Endothelial cell of umbilical vein (primary cell): ENCODE results near the gene NHSL2. TPM values are rescaled to one million over a fixed set of nuclear protein-coding genes. Genes with fewer than 3 reads are reported as not detected.

ENCODE experiments used
- BruUV-seq: library from RNA; stranded (reverse); fragments of 400-500 nt; replicated peaks from 2 replicates; lab custom pipeline; 2021; lab: Mats Ljungman, UMichigan
- CTCF ChIA-PET: fragments of 300-600, 350-600 bp; sonication (Branson Sonifier 250); formaldehyde crosslinking; loops from one replicate; lab custom pipeline; 2021; ENCODE audit warnings: antibody characterized with exemption, inconsistent platforms; lab: Charles Lee
- POLR2A ChIA-PET: fragments of 300-600, 350-600 bp; sonication (Branson Sonifier 250); formaldehyde crosslinking; loops from one replicate; lab custom pipeline; 2021; ENCODE audit warnings: antibody characterized with exemption, inconsistent platforms; lab: Charles Lee
- DNase-seq: peaks from one replicate; pipeline ENCODE4 v3.0.0-alpha.2; 2011; ENCODE audit warnings: low read depth, low spot score
- FAIRE-seq: peaks from 2 replicates; lab custom pipeline; 2011; peaks lifted over from hg19 to GRCh38; lab: Jason Lieb, UNC
- H2AFZ ChIP-seq: 2 replicates; pipeline ENCODE4 v1.6.0; 2012; ENCODE audit warnings: low read depth, low read length, control low read depth, inconsistent platforms
- H3K27ac ChIP-seq: 2 replicates; pipeline ENCODE4 v1.5.1; 2011; ENCODE audit warnings: low read depth, mild to moderate bottlenecking, control low read depth, low read length, moderate library complexity; ENCODE audit not compliant: insufficient read depth
- H3K27me3 ChIP-seq, 2 experiments: 2 replicates each; pipeline versions ENCODE4 v1.6.0 to v1.6.1; 2011; ENCODE audit warnings: low read length in 2 of 2, mixed read lengths in 1 of 2; ENCODE audit not compliant: control insufficient read depth in 2 of 2, insufficient read depth in 2 of 2
- H3K36me3 ChIP-seq, 2 experiments: 2 replicates in 1 of 2; 3 replicates in 1 of 2; pipeline ENCODE4 v1.5.1; 2011; ENCODE audit warnings: low read length in 2 of 2, mild to moderate bottlenecking in 1 of 2, moderate library complexity in 1 of 2; ENCODE audit not compliant: control insufficient read depth in 2 of 2, insufficient read depth in 2 of 2; ENCODE audit errors: extremely low read depth in 1 of 2
- H3K4me1 ChIP-seq: 3 replicates; pipeline ENCODE4 v1.5.1; 2011; ENCODE audit warnings: mild to moderate bottlenecking, low read length; ENCODE audit not compliant: control insufficient read depth, insufficient read depth; ENCODE audit errors: extremely low read depth
- H3K4me2 ChIP-seq: 2 replicates; pipeline ENCODE4 v1.6.1; 2011; ENCODE audit warnings: low read length, control low read depth, mixed read lengths; ENCODE audit not compliant: insufficient read depth
- H3K4me3 ChIP-seq, 3 experiments: fragments of 200-600 bp in 1 of 3; sonication (generic), shearing (Covaris generic) in 1 of 3; replicated peaks in 1 of 3; 2 replicates each; pipeline ENCODE4 v1.5.1; 2011 to 2016; ENCODE audit warnings: control low read depth in 3 of 3, low read length in 3 of 3, mild to moderate bottlenecking in 2 of 3, inconsistent platforms in 1 of 3, low read depth in 1 of 3, moderate library complexity in 1 of 3; ENCODE audit not compliant: insufficient read depth in 1 of 3
- H3K79me2 ChIP-seq: 2 replicates; pipeline ENCODE4 v1.6.0; 2012; ENCODE audit warnings: low read length, inconsistent platforms; ENCODE audit not compliant: control insufficient read depth, insufficient read depth
- H3K9ac ChIP-seq: replicated peaks from 2 replicates; pipeline ENCODE3; 2011; ENCODE audit warnings: low read length, control low read depth; ENCODE audit not compliant: insufficient read depth; ENCODE audit errors: extremely low read depth
- H3K9me1 ChIP-seq: replicated peaks from 3 replicates; pipeline ENCODE4 v1.6.0; 2011; ENCODE audit warnings: mild to moderate bottlenecking, low read length; ENCODE audit not compliant: control insufficient read depth, insufficient read depth; ENCODE audit errors: extremely low read depth
- H3K9me3 ChIP-seq: replicated peaks from 2 replicates; pipeline ENCODE4 v1.5.1; 2012; ENCODE audit warnings: low read length, inconsistent platforms; ENCODE audit not compliant: control insufficient read depth, insufficient read depth
- H4K20me1 ChIP-seq: replicated peaks from 2 replicates; pipeline ENCODE3; 2011; ENCODE audit warnings: mild to moderate bottlenecking, low read length; ENCODE audit not compliant: control insufficient read depth, insufficient read depth; ENCODE audit errors: extremely low read depth
- FOS ChIP-seq: IDR thresholded peaks from 2 replicates; pipeline ENCODE4 v1.6.1; 2011; ENCODE audit warnings: mild to moderate bottlenecking, low read length, moderate library complexity, borderline replicate concordance; ENCODE audit not compliant: insufficient read depth
- GATA2 ChIP-seq: IDR thresholded peaks from 2 replicates; pipeline ENCODE4 v1.7.0; 2011; ENCODE audit warnings: low read depth, mild to moderate bottlenecking, moderate library complexity, mixed read lengths, low read length; ENCODE audit not compliant: insufficient read length, insufficient read depth
- JUN ChIP-seq: IDR thresholded peaks from 2 replicates; pipeline ENCODE4 v1.6.1; 2011; ENCODE audit warnings: borderline replicate concordance, low read depth; ENCODE audit not compliant: insufficient read length, insufficient read depth
- MYC ChIP-seq: IDR thresholded peaks from one replicate; pipeline ENCODE4 v1.6.1; 2011; ENCODE audit warnings: mild to moderate bottlenecking, low read depth, low read length
- POLR2A ChIP-seq: IDR thresholded peaks from 2 replicates; pipeline ENCODE4 v1.6.1; 2012; ENCODE audit warnings: low read depth, mild to moderate bottlenecking, control low read depth, low read length
- POLR2AphosphoS5 ChIP-seq: IDR thresholded peaks from 2 replicates; pipeline ENCODE4 v1.6.1; 2012; ENCODE audit warnings: low read depth, mild to moderate bottlenecking, control low read depth, low read length, moderate library complexity; ENCODE audit not compliant: insufficient read depth
- dilution Hi-C: fragments of 300-500 bp; cut with MboI; formaldehyde crosslinking; loops from one replicate; pipeline ENCODE4 v1.15.0; 2019; ENCODE audit warnings: low sequenced_read_pairs; ENCODE audit not compliant: extremely low pct_ligation_motif_present
- intact Hi-C: fragments of 100-400 bp; cut with micrococcal nuclease; formaldehyde crosslinking; loops from one replicate; pipeline ENCODE4 v1.10.0; 2022
- polyA plus RNA-seq, 4 experiments: library from polyadenylated mRNA; depleted of rRNA in 3 of 4; stranded (reverse) in 3 of 4; unstranded in 1 of 4; fragments of >200 nt; gene quantifications; 2 replicates each; pipeline versions ENCODE4 v1.2.1 to v1.2.3, GENCODE V29; 2011 to 2012; ENCODE audit warnings: missing spikeins in 1 of 4
- total RNA-seq: library from RNA; stranded (reverse); gene quantifications from 2 replicates; pipeline ENCODE4 v1.2.3, GENCODE V29; 2021
- TF ChIP-seq, protein P1 (sequence below), 2 donors: IDR thresholded peaks; 1 replicate in 1 of 2; 2 replicates in 1 of 2; pipeline ENCODE4 v1.5.1; 2011; ENCODE audit warnings: low read length in 2 of 2, mild to moderate bottlenecking in 2 of 2, moderate library complexity in 2 of 2, control low read depth in 1 of 2, inconsistent platforms in 1 of 2, low read depth in 1 of 2; ENCODE audit not compliant: insufficient read depth in 1 of 2; ENCODE audit errors: extremely low read depth in 1 of 2
- TF ChIP-seq, protein P2 (sequence below): IDR thresholded peaks from 2 replicates; pipeline ENCODE4 v1.6.1; 2011; ENCODE audit not compliant: insufficient read depth, insufficient read length

NHSL2 gene
- total and polyA plus RNA-seq, 2 donors (not counting 3 experiments of a cell fraction or from before 2014, with no cell fraction given) = 23.5 to 49.9 TPM

DNA sequence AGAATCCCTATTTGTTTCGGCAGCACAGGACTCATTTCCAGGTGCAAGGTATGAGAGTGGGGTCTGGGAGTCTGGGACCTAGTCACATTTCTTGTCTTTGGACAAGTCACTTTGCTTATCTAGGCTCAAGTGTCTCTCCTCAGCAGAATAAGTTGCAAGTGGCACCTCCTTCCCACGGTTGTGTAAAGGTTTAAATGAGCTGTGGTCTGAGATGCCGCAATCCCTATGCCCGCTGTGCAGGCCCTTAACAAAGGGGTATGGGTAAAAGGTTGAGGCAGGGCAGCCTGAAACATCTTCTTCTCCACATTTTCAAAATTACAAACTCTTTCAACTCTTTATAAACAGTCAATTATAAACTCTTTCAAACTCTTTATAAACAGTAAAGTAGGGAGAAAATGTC is 127.4 kb downstream of the NHSL2 start:
- Histone ChIP-seq H3K4me1 (no peaks in the 10 kb centered on the region), H3K9me3 (no peaks in the 10 kb centered on the region), H3K9me1 (no peaks in the 10 kb centered on the region), H4K20me1 (no peaks in the 10 kb centered on the region), H3K79me2 (no peaks in the 10 kb centered on the region), H3K36me3 (no peaks in the 10 kb centered on the region), H3K9ac (no peak overlapping the region), H3K27me3 (no peaks in the 10 kb centered on the region), H2AFZ (no peak overlapping the region), H3K4me2 (no peak overlapping the region), H3K4me3 (no peak overlapping the region), H3K27ac (no peak overlapping the region)
- ChIA-PET POLR2A (no interaction called here), CTCF (interaction anchor here (1.6 kb wide), 1 partner anchor 16 kb away, joined by 5 read pairs; no protein-coding TSS in a partner anchor)
- FAIRE-seq (no peak), DNase-seq (no peak)
- intact Hi-C loops = no loop called here
- dilution Hi-C loops = no loop called here
- TF ChIP-seq FOS (no peak), GATA2 (no peak), JUN (no peak), POLR2A (no peak), POLR2AphosphoS5 (no peak), MYC (no peak)
- TF ChIP-seq, protein P1, sequence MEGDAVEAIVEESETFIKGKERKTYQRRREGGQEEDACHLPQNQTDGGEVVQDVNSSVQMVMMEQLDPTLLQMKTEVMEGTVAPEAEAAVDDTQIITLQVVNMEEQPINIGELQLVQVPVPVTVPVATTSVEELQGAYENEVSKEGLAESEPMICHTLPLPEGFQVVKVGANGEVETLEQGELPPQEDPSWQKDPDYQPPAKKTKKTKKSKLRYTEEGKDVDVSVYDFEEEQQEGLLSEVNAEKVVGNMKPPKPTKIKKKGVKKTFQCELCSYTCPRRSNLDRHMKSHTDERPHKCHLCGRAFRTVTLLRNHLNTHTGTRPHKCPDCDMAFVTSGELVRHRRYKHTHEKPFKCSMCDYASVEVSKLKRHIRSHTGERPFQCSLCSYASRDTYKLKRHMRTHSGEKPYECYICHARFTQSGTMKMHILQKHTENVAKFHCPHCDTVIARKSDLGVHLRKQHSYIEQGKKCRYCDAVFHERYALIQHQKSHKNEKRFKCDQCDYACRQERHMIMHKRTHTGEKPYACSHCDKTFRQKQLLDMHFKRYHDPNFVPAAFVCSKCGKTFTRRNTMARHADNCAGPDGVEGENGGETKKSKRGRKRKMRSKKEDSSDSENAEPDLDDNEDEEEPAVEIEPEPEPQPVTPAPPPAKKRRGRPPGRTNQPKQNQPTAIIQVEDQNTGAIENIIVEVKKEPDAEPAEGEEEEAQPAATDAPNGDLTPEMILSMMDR (IDR thresholded peaks at IDR 0.05; ENCODE audit: extremely low read depth in 1 of 2, insufficient read depth in 1 of 2, low read depth in 1 of 2, low read length in 2 of 2) = no peak
- TF ChIP-seq, protein P2, sequence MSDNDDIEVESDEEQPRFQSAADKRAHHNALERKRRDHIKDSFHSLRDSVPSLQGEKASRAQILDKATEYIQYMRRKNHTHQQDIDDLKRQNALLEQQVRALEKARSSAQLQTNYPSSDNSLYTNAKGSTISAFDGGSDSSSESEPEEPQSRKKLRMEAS = no peak
- BruUV-seq = no TSS peak
